ENCODE measurements around the gene L3MBTL2.

Gene L3MBTL2

GRCh38 chr22:41197038-41197972 is 7.8 kb upstream of the L3MBTL2 start:
- no peaks in the 10 kb centered on the region for H3K9me3 Mint-ChIP-seq
- peak overlapping the region; percentile 86 for H3K4me3 Mint-ChIP-seq
- no peaks in the 10 kb centered on the region for H3K36me3 Mint-ChIP-seq
- H3K27me3 Mint-ChIP-seq, result peaks cover 10% of the 10 kb centered on the region
- H3K4me1 Mint-ChIP-seq, result peaks cover 11% of the 10 kb centered on the region
- ATAC-seq, result peak; percentile 94
- peak overlapping the region; percentile 27 for H3K27ac Mint-ChIP-seq

- Mint-ChIP-seq H3K36me3 (no peaks in the 10 kb centered on the region), H3K4me1 (peaks cover 11% of the 10 kb centered on the region), H3K4me3 (peak overlapping the region; percentile 86), H3K27ac (no peak overlapping the region), H3K9me3 (no peaks in the 10 kb centered on the region), H3K27me3 (peaks cover 14% of the 10 kb centered on the region)
- peak; percentile 57 for ATAC-seq
These were observed 7.0 kb upstream of the L3MBTL2 start for GRCh38 chr22:41198027-41198580.

- no peaks in the 10 kb centered on the region for H3K9me3 Mint-ChIP-seq
- H3K4me3 Mint-ChIP-seq, result no peak overlapping the region
- ATAC-seq, result no peak
- H3K27me3 Mint-ChIP-seq, result peaks cover 21% of the 10 kb centered on the region
- peaks cover 26% of the 10 kb centered on the region for H3K4me1 Mint-ChIP-seq
- no peak overlapping the region for H3K27ac Mint-ChIP-seq
- H3K36me3 Mint-ChIP-seq, result peaks cover 6% of the 10 kb centered on the region
These were observed 4.0 kb upstream of the L3MBTL2 start for GRCh38 chr22:41201141-41201540.

GRCh38 chr22:41203118-41203517 is 2.0 kb upstream of the L3MBTL2 start:
- no peaks in the 10 kb centered on the region for H3K9me3 Mint-ChIP-seq
- peaks cover 21% of the 10 kb centered on the region for H3K27me3 Mint-ChIP-seq

GRCh38 chr22:41204066-41204465 is 1.0 kb upstream of the L3MBTL2 start:
- no peak overlapping the region for H3K4me3 Mint-ChIP-seq
- no peaks in the 10 kb centered on the region for H3K9me3 Mint-ChIP-seq

More at GRCh38 chr22:41203118-41203517, 2.0 kb upstream of the L3MBTL2 start:
- no peak overlapping the region for H3K4me3 Mint-ChIP-seq
- peaks cover 41% of the 10 kb centered on the region for H3K4me1 Mint-ChIP-seq
- no peak for ATAC-seq
- H3K36me3 Mint-ChIP-seq, result peaks cover 6% of the 10 kb centered on the region
- no peak overlapping the region for H3K27ac Mint-ChIP-seq

GRCh38 chr22:41206719-41207118 is 1.6 kb downstream of the L3MBTL2 start:
- no peak overlapping the region for H3K27ac Mint-ChIP-seq
- no peak for ATAC-seq
- peaks cover 11% of the 10 kb centered on the region for H3K27me3 Mint-ChIP-seq
- H3K4me3 Mint-ChIP-seq, result peak overlapping the region; percentile 34
- no peaks in the 10 kb centered on the region for H3K9me3 Mint-ChIP-seq
- peaks cover 26% of the 10 kb centered on the region for H3K36me3 Mint-ChIP-seq
- H3K4me1 Mint-ChIP-seq, result peaks cover 47% of the 10 kb centered on the region

More at GRCh38 chr22:41204066-41204465, 1.0 kb upstream of the L3MBTL2 start:
- H3K27me3 Mint-ChIP-seq, result peaks cover 20% of the 10 kb centered on the region
- H3K4me1 Mint-ChIP-seq, result peaks cover 41% of the 10 kb centered on the region
- ATAC-seq, result no peak
- no peak overlapping the region for H3K27ac Mint-ChIP-seq
- peaks cover 6% of the 10 kb centered on the region for H3K36me3 Mint-ChIP-seq

- H3K27ac Mint-ChIP-seq, result no peak overlapping the region
These were observed 10.3 kb downstream of the L3MBTL2 start for GRCh38 chr22:41215409-41215808.

GRCh38 chr22:41215926-41216325 is 10.8 kb downstream of the L3MBTL2 start:
- Mint-ChIP-seq H3K27me3 (no peaks in the 10 kb centered on the region), H3K27ac (no peak overlapping the region), H3K4me3 (no peak overlapping the region), H3K4me1 (peaks cover 16% of the 10 kb centered on the region), H3K36me3 (peaks cover 55% of the 10 kb centered on the region), H3K9me3 (no peaks in the 10 kb centered on the region)
- no peak for ATAC-seq

More at GRCh38 chr22:41215409-41215808, 10.3 kb downstream of the L3MBTL2 start:
- H3K4me1 Mint-ChIP-seq, result peaks cover 16% of the 10 kb centered on the region
- ATAC-seq, result no peak
- H3K9me3 Mint-ChIP-seq, result no peaks in the 10 kb centered on the region
- H3K27me3 Mint-ChIP-seq, result no peaks in the 10 kb centered on the region
- peaks cover 55% of the 10 kb centered on the region for H3K36me3 Mint-ChIP-seq
- H3K4me3 Mint-ChIP-seq, result no peak overlapping the region

GRCh38 chr22:41216984-41217383 is 11.9 kb downstream of the L3MBTL2 start:
- Mint-ChIP-seq H3K4me3 (no peak overlapping the region), H3K9me3 (no peaks in the 10 kb centered on the region), H3K4me1 (peaks cover 16% of the 10 kb centered on the region), H3K27me3 (no peaks in the 10 kb centered on the region), H3K36me3 (peaks cover 58% of the 10 kb centered on the region), H3K27ac (peak overlapping the region; percentile 11)
- ATAC-seq, result no peak

GRCh38 chr22:41217553-41218157 is 12.5 kb downstream of the L3MBTL2 start:
- Mint-ChIP-seq H3K4me1 (peaks cover 16% of the 10 kb centered on the region), H3K4me3 (peak overlapping the region; percentile 49), H3K36me3 (peaks cover 57% of the 10 kb centered on the region), H3K27me3 (no peaks in the 10 kb centered on the region), H3K27ac (peak overlapping the region; percentile 11), H3K9me3 (no peaks in the 10 kb centered on the region)
- peak; percentile 87 for ATAC-seq

GRCh38 chr22:41222846-41223507 is 17.9 kb downstream of the L3MBTL2 start:
- ATAC-seq, result no peak
- Mint-ChIP-seq H3K4me1 (peaks cover 2% of the 10 kb centered on the region), H3K9me3 (no peaks in the 10 kb centered on the region), H3K27me3 (no peaks in the 10 kb centered on the region), H3K27ac (no peak overlapping the region), H3K36me3 (peaks cover 62% of the 10 kb centered on the region), H3K4me3 (no peak overlapping the region)

- ATAC-seq, result no peak
- Mint-ChIP-seq H3K36me3 (peaks cover 68% of the 10 kb centered on the region), H3K27ac (no peak overlapping the region), H3K4me3 (no peak overlapping the region), H3K9me3 (no peaks in the 10 kb centered on the region), H3K27me3 (no peaks in the 10 kb centered on the region), H3K4me1 (no peaks in the 10 kb centered on the region)
These were observed 18.4 kb downstream of the L3MBTL2 start for GRCh38 chr22:41223535-41223934.

- Mint-ChIP-seq H3K27me3 (no peaks in the 10 kb centered on the region), H3K9me3 (no peaks in the 10 kb centered on the region), H3K27ac (no peak overlapping the region), H3K4me3 (no peak overlapping the region), H3K4me1 (no peaks in the 10 kb centered on the region), H3K36me3 (peaks cover 51% of the 10 kb centered on the region)
- no peak for ATAC-seq
These were observed 21.9 kb downstream of the L3MBTL2 start for GRCh38 chr22:41226723-41227655.

GRCh38 chr22:41229215-41229614 is 24.1 kb downstream of the L3MBTL2 start:
- Mint-ChIP-seq H3K4me3 (no peak overlapping the region), H3K27ac (no peak overlapping the region), H3K9me3 (no peaks in the 10 kb centered on the region), H3K27me3 (no peaks in the 10 kb centered on the region), H3K36me3 (peaks cover 42% of the 10 kb centered on the region), H3K4me1 (peaks cover 10% of the 10 kb centered on the region)
- no peak for ATAC-seq
